Vagina (tissue), 2 donors: ENCODE results near the gene HYOU1.

Source experiments
- POLR2AphosphoS5 ChIP-seq, 2 donors: sonication (generic); formaldehyde crosslinking; IDR thresholded peaks; one replicate each; pipeline ENCODE4 v1.9.0; 2017; ENCODE audit warnings: antibody characterized with exemption in 2 of 2, mild to moderate bottlenecking in 2 of 2, low read depth in 1 of 2; ENCODE audit not compliant: insufficient read depth in 1 of 2
- TF ChIP-seq, protein P1 (sequence below), 3 experiments: fragments of 450-650 bp in 2 of 3; fragments of 200-600 bp in 1 of 3; sonication (generic) in 1 of 3; IDR thresholded peaks; one replicate each; pipeline ENCODE4 v1.5.1; 2017 to 2019; ENCODE audit warnings: antibody characterized with exemption in 3 of 3, mild to moderate bottlenecking in 2 of 3, moderate library complexity in 2 of 3

DNA sequence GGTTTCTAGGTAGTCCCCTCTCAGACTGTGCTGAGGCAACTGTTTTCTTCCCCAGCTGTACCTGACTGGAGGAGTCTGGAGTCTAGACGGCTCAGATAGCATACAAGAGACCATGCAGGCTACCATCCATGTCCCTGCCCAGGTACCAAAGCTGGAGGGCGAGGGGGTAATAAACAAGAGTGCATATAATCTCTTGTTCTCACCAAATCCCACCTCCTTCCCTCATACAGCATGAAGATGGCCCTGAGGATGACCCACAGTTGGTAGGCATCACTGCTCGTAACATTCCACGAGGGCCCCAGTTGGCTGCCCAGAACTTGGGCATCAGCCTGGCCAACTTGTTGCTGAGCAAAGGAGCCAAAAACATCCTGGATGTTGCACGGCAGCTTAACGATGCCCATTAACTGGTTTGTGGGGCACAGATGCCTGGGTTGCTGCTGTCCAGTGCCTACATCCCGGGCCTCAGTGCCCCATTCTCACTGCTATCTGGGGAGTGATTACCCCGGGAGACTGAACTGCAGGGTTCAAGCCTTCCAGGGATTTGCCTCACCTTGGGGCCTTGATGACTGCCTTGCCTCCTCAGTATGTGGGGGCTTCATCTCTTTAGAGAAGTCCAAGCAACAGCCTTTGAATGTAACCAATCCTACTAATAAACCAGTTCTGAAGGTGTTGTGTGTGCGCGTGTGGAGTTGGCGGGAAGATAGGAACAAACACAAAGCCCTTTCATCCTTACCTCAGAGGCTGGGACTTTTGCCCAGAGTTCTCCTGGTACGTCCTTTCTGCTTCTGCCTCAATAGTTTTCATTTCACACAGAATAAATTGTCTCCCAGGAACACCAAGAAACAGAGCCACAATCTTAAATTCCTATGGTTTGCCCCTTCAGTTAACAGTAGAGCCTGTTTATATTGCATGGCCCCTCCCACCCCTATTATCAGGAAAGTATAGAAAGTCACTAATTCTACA is 36.2 kb upstream of the HYOU1 start:
- TF ChIP-seq, protein P1, sequence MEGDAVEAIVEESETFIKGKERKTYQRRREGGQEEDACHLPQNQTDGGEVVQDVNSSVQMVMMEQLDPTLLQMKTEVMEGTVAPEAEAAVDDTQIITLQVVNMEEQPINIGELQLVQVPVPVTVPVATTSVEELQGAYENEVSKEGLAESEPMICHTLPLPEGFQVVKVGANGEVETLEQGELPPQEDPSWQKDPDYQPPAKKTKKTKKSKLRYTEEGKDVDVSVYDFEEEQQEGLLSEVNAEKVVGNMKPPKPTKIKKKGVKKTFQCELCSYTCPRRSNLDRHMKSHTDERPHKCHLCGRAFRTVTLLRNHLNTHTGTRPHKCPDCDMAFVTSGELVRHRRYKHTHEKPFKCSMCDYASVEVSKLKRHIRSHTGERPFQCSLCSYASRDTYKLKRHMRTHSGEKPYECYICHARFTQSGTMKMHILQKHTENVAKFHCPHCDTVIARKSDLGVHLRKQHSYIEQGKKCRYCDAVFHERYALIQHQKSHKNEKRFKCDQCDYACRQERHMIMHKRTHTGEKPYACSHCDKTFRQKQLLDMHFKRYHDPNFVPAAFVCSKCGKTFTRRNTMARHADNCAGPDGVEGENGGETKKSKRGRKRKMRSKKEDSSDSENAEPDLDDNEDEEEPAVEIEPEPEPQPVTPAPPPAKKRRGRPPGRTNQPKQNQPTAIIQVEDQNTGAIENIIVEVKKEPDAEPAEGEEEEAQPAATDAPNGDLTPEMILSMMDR (IDR thresholded peaks at IDR 0.05) = no peak
- no peak for TF ChIP-seq POLR2AphosphoS5 (IDR thresholded peaks at IDR 0.05; ENCODE audit: insufficient read depth in 1 of 2, low read depth in 1 of 2)
